Stimulated activated CD4-positive, alpha-beta T cell treated with anti-CD3 and anti-CD28 coated beads, Interleukin-4, amount 100 ng/mL, for 1 hour (primary cell): Measurements from ENCODE around the gene CCL11.
"Not testable (repeated sequence)": the region's sequence is repeated elsewhere in the genome, so short reads cannot be mapped to it uniquely, and the experiment has no call there.

Source experiments
- DNase-seq: peaks from one replicate; pipeline ENCODE4 v3.0.0-alpha.2; 2020

Gene CCL11

DNA sequence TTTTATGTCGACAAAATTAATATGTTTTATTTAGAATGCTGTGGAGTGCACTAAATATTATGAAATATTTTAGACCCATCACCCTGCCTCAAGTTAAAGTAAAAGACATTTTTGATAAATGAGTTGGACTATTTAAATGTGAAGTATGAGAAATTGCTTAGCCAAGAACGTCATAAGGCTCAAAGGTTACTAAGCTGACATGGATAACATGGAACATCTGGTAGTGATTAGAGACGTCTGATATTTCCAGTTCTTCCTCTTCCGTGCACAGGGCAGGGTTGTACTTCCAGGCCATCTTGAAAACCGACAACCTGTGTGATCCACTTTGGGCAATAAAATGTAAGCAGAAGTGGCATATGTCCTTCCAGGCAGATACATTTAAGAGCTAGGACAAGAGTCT is 26.5 kb downstream of the CCL11 start:
- no peak for DNase-seq

DNA sequence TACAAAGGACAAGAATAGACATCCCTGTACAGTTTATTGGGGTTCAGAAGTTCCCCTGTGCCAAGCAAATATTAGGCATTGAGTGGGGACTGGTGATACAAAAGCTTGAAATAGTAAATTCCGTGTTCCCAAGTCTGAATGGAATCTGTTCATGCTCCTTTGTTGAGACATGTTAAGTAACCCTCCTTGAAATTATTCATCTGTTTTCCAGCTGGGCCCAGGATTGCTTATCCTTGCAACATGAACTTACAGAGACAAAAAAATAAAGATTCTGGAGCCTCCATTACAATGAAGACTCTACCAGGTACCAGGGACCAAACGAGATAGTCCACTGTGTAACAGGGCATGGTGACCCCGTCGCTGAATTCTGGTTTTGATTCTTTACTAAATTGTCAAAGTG is 27.6 kb downstream of the CCL11 start:
- no peak for DNase-seq

DNA sequence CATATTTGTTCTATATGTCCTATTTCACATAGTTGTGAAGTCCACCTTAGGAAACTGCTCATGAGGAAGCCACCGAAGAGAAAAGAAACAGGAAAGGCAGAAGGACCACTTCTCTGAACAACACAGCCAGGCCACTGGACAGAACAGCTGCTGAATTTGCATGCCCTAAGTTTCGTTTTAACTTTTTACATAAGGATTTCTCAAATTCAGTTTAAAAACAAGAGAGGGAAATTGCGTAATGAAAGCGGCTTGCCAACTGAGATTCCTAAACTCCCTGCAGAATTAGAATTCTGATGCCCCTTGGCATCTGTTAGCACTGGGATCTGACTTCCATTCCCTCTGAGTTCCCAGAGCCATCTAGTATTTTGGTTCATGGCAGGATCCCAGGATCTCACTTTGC is 28.7 kb downstream of the CCL11 start:
- no peak for DNase-seq

DNA sequence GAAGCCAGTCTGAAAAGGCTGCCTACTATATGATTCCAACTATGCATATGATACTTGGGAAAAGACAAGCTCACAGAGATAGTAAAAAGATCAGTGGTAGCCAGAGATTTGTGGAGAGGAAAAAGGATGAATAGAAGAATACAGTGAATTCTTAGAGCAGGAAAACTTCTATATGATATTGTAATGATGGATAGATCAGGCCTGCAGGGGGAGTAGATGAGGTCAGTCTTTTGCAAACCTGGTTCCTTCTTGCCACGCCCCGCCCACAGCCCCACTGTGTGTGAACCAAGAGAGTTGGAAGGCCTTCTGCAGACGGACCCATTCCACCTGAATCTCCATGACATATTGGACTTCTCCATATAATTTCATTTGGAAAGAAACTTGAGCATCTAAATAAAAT is 32.9 kb downstream of the CCL11 start:
- DNase-seq = peak; percentile 3

DNA sequence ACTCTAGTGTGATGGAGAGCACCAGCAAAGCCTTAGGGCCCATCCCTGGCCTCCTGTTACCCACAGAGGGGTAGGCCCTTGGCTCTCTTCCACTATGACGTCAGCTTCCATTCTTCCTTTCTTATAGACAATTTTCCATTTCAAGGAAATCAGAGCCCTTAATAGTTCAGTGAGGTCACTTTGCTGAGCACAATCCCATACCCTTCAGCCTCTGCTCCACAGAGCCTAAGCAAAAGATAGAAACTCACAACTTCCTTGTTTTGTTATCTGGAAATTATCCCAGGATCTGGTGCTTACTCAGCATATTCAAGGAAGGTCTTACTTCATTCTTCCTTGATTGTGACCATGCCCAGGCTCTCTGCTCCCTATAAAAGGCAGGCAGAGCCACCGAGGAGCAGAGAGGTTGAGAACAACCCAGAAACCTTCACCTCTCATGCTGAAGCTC is 33.5 kb downstream of the CCL11 start, which contains the start of gene CCL8:
TSS of gene CCL8 (plus strand) at position 397 of the 445 bp plus-strand sequence. CDS start 67 bp downstream, outside the sequence.
- DNase-seq = no peak

DNA sequence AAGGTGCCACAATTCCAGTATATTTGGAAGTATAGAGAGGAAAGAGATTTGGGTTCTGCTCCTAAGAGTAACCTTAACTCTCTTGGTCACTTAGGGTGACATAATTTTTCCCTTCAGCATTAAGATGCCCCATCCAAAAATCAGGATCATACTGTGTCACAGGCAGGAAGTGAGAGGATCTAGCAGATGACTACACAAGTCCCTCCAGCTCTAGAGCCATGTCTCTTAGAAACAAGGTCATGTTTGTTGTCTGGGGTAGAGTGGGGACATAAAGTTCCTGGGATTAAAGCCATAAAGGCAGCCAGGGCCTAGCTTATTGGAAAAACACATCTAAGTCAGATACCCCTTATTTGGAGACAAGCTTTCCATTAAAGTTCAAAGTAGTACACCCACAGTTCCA is 36.4 kb downstream of the CCL11 start:
- no peak for DNase-seq

DNA sequence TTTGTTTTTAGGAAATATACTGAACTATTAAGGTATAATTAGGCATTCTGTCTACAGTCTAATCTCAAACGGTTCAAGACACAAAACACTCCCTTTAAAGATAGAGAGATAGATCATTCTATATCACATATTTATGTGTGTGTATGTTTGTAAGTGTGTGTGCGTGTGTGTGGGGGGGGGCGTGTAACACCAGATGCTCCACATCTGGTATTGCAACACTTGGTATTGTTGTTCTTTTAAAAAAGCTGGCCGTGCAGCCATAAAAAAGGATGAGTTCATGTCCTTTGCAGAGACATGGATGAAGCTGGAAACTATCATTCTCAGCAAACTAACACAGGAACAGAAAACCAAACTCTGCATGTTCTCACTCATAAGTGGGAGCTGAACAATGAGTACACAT is 42.0 kb downstream of the CCL11 start:
- DNase-seq = not testable (repeated sequence)

DNA sequence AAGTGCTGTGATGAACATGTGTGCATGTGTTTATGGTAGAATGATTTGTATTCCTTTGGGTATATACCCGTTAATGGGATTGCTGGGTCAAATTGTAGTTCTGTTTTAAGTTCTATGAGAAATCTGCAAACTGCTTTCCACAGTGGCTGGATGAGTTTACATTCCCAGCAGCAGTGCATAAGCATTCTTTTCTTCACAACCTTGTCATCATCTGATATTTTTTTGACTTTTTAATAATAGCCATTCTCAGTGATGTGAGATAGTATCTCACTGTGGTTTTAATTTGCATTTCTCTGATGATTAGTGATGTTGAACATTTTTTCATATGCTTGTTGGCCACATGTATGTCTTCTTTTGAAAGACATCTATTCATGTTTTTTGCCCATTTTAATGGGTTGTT is 52.2 kb downstream of the CCL11 start:
- DNase-seq = no peak
